Measurements from ENCODE around the gene DUSP16.

DUSP16 gene

DNA sequence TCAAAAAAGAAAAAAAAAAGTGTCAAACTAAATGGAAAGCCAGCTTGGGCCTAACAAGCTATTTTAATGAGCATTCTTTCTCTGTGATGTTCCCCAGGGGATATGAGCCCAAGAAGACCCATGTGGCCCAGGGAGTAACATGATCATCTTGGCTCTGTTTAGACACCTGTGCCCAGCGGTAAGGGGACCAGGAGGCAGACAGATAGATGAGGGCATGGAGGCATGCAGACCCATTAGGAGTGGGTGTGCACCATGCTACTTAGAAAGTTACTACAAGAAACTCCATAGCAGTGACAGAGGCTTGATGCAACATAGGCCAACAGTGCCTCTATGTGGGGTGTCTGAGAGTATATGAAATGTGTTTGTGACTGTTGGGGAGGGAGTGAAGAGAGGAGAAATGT lies 45.9 kb upstream of the DUSP16 start:
- no peak for DNase-seq
- H3K36me3 ChIP-seq: no peaks in the 10 kb centered on the region; the same call in 1 of the 2 replicates
- no peaks in the 10 kb centered on the region for H3K9me3 ChIP-seq (ENCODE audit: severe bottlenecking)
- no peak overlapping the region for H3K4me3 ChIP-seq (ENCODE audit: low read depth, low read length)
- H3K27me3 ChIP-seq (ENCODE audit: insufficient read depth, low read depth, severe bottlenecking): no peaks in the 10 kb centered on the region
- TF ChIP-seq, protein P1, sequence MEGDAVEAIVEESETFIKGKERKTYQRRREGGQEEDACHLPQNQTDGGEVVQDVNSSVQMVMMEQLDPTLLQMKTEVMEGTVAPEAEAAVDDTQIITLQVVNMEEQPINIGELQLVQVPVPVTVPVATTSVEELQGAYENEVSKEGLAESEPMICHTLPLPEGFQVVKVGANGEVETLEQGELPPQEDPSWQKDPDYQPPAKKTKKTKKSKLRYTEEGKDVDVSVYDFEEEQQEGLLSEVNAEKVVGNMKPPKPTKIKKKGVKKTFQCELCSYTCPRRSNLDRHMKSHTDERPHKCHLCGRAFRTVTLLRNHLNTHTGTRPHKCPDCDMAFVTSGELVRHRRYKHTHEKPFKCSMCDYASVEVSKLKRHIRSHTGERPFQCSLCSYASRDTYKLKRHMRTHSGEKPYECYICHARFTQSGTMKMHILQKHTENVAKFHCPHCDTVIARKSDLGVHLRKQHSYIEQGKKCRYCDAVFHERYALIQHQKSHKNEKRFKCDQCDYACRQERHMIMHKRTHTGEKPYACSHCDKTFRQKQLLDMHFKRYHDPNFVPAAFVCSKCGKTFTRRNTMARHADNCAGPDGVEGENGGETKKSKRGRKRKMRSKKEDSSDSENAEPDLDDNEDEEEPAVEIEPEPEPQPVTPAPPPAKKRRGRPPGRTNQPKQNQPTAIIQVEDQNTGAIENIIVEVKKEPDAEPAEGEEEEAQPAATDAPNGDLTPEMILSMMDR (IDR thresholded peaks at IDR 0.05; ENCODE audit: low read depth, low read length): no peak
- no peak overlapping the region for H3K27ac ChIP-seq

DNA sequence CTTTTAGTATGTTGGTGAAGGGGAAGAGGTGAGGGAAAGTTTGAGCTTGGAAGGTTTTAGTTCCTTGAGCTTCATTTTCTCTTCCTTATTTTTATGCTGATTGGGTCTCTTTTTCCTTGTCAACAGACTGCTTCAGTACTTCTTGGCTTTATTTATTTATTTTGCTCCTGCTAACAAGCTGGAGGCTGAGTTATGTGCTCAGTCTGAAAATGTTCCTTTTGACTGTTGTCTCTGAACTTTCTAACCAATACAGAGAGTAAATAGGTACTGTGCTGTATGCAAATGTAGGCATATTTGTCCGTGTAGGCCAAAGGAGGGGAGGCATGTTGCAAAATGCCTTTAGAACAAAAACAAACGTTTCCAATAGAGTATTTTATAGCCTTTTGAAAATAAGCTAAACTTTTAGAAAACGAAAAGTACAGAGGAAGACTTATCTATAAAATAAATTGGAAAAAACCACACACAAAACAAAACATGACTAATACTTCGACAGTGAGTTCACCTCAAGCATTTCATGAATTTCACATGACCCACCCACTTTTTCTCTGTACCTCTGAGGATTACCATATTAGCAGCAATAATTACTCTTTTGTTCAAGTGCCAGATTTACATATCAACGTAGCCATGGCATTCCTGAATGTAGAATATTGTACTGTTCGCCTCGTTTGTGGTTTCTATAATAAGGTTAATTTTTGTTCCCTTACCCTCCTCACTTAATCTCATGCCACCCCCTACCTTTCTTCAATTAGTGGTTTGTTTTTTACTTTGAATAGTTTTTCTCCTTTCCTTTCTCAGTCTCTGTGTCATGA lies 44.3 kb upstream of the DUSP16 start:
- H3K9me3 ChIP-seq (ENCODE audit: severe bottlenecking): no peaks in the 10 kb centered on the region
- no peak overlapping the region for H3K4me3 ChIP-seq (ENCODE audit: low read depth, low read length)
- no peak overlapping the region for H3K27ac ChIP-seq
- no peaks in the 10 kb centered on the region for H3K27me3 ChIP-seq (ENCODE audit: insufficient read depth, low read depth, severe bottlenecking)
- TF ChIP-seq, protein P1 (IDR thresholded peaks at IDR 0.05; ENCODE audit: low read depth, low read length): no peak
- DNase-seq: no peak
- H3K36me3 ChIP-seq: no peaks in the 10 kb centered on the region

DNA sequence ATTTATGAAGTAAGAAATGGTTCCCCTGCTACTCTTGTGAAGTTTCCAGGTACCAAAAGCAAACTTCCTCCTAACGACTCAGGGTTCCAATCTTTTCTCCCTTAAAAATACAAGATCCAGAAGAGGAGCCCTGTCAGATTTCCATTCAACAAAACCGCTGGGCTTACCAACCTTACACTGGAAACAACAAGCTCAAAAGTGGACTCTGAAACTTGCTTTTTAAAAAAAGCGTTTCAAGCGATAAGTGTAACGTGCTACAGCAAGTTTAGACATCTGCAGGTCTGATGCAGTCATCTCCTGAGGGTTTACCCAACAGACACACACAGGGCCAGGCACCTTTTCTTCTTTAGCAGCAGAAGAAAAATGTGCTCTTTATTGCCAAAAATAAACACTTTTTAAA lies 42.1 kb upstream of the DUSP16 start:
- Histone ChIP-seq H3K9me3 (ENCODE audit: severe bottlenecking) (no peaks in the 10 kb centered on the region), H3K4me3 (ENCODE audit: low read depth, low read length) (no peak overlapping the region), H3K27me3 (ENCODE audit: insufficient read depth, low read depth, severe bottlenecking) (no peaks in the 10 kb centered on the region), H3K36me3 (no peaks in the 10 kb centered on the region), H3K27ac (no peak overlapping the region)
- DNase-seq: no peak
- TF ChIP-seq, protein P1 (IDR thresholded peaks at IDR 0.05; ENCODE audit: low read depth, low read length): no peak

DNA sequence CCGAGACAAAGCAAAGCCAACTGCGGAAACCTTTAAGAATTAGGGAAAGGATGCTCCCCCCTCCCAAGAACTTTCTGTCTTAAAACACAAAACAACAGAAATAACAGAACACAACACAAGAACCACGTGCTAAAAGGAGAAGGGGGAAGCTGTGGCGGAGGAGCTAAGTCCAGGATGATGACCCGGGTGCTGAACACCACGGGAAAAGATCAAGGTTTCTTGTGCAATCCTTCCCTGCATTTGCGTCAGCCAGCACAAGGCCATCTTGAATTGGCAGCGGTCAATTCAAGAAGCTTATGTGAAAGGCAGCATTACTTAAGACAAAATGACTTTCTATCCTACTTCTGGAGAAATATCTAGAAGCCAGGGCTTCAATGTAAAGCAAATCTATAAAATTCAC lies 38.0 kb upstream of the DUSP16 start:
- TF ChIP-seq, protein P1 (IDR thresholded peaks at IDR 0.05; ENCODE audit: low read depth, low read length): no peak
- Histone ChIP-seq H3K9me3 (ENCODE audit: severe bottlenecking) (no peaks in the 10 kb centered on the region), H3K36me3 (no peaks in the 10 kb centered on the region), H3K27me3 (ENCODE audit: insufficient read depth, low read depth, severe bottlenecking) (no peaks in the 10 kb centered on the region), H3K27ac (no peak overlapping the region), H3K4me3 (ENCODE audit: low read depth, low read length) (no peak overlapping the region)
- no peak for DNase-seq

DNA sequence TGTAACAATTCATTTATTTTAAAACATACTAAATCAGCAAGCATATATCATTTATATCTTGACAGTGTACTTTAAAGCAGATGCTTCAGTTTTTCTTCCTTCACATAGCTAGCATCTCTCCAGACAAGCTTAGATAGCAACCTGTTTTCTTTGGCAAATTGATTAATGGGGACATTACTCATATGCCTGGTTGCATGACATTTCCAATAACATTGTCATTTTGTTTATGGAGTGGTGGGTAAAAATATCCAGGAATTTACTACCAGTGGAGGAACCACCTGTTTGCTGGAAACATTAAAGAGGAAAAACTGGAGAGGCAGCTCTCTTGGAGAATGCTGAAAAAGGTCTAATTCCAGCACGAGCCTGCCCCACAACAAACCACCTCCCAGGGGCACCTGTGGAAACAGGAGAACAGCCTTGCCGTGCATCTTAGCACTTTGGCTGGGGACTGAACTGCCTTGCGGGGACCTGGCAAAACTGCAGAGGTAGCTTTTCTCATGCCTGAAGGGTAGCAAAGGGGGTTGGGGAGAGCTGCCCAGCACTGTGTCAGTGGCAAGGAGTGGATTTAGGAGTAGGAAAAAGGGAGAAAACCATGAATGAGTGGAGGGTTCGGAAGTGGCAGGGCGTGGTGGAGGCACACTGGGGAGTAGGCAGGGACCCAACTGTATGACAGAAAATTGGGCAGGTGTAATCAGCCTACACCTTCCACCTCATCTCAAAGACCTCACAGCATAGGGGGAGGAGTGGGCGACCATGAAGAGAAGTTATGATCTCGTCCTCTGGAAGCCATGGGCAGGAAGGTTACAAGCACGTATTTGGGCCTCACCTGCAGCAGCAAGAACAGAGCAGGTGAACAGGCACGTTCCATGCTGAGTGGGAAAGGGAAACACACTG lies 37.3 kb upstream of the DUSP16 start:
- H3K27ac ChIP-seq: no peak overlapping the region
- DNase-seq: no peak
- H3K27me3 ChIP-seq (ENCODE audit: insufficient read depth, low read depth, severe bottlenecking): no peaks in the 10 kb centered on the region
- H3K4me3 ChIP-seq (ENCODE audit: low read depth, low read length): no peak overlapping the region
- no peaks in the 10 kb centered on the region for H3K9me3 ChIP-seq (ENCODE audit: severe bottlenecking)
- H3K36me3 ChIP-seq: no peaks in the 10 kb centered on the region
- TF ChIP-seq, protein P1 (IDR thresholded peaks at IDR 0.05; ENCODE audit: low read depth, low read length): no peak

Data from WERI-Rb-1 (cell line).